HCT116 (cell line): Measurements from ENCODE around the gene OPRD1. TPM values are rescaled to one million over a fixed set of nuclear protein-coding genes. Genes with fewer than 3 reads are reported as not detected.

Experiments used
- ATAC-seq: fragments of 200-7000 bp; cut with Tn5 transposase; 2 replicates; pipeline ENCODE4 v1.9.1; 2020; ENCODE audit warnings: mild to moderate bottlenecking, moderate library complexity
- BruUV-seq: library from RNA; stranded (reverse); fragments of 400-500 nt; replicated peaks from 2 replicates; lab custom pipeline; 2021; lab: Mats Ljungman, UMichigan
- CTCF ChIA-PET: fragments of 300-600 bp; sonication (Branson Sonifier 250); formaldehyde crosslinking; loops from one replicate; lab custom pipeline; 2021; ENCODE audit warnings: antibody characterized with exemption; lab: Charles Lee
- POLR2A ChIA-PET: fragments of 300-600, 350-600 bp; sonication (Branson Sonifier 250); formaldehyde crosslinking; loops from one replicate; lab custom pipeline; 2021; ENCODE audit warnings: antibody characterized with exemption; lab: Charles Lee
- RAD21 ChIA-PET, 2 experiments: fragments of 300-600 bp; sonication (Branson Sonifier 250); formaldehyde crosslinking; loops; one replicate each; lab custom pipeline; 2023; ENCODE audit warnings: low total read pairs in 2 of 2; ENCODE audit not compliant: uncharacterized antibody in 2 of 2, unreplicated experiment in 2 of 2, low non-redundant PET in 1 of 2; lab: Charles Lee
- DNase-seq: peaks from one replicate; pipeline ENCODE4 v3.0.0-alpha.2; 2010; ENCODE audit warnings: low read depth, low spot score
- H2AFZ ChIP-seq: fragments of 200-600 bp; shearing (Covaris generic), sonication (generic); 2 replicates; pipeline ENCODE4 v1.6.1; 2017; ENCODE audit warnings: low read depth, mixed run types, mixed read lengths, antibody characterized with exemption, low read length; ENCODE audit not compliant: poor library complexity, severe bottlenecking
- H3K27ac ChIP-seq: 2 replicates; pipeline ENCODE4 v1.5.1; 2012; ENCODE audit warnings: low read depth, low read length
- H3K27me3 ChIP-seq: fragments of 200-600 bp; sonication (generic); 2 replicates; pipeline ENCODE4 v1.6.1; 2016; ENCODE audit warnings: mixed run types, low read length, mixed read lengths; ENCODE audit not compliant: insufficient read depth
- H3K36me3 ChIP-seq, 2 experiments: fragments of 200-500 bp in 1 of 2; fragments of 200-600 bp in 1 of 2; sonication (Bioruptor generic) in 1 of 2; sonication (generic) in 1 of 2; 2 replicates each; pipeline versions ENCODE4 v1.5.1 to v1.6.1; 2014 to 2016; ENCODE audit warnings: low read length in 2 of 2, inconsistent platforms in 1 of 2, mixed read lengths in 1 of 2, mixed run types in 1 of 2; ENCODE audit not compliant: insufficient read depth in 2 of 2, control insufficient read depth in 1 of 2
- H3K4me1 ChIP-seq, 2 experiments: fragments of 200-600 bp in 1 of 2; sonication (generic) in 1 of 2; 2 replicates each; pipeline versions ENCODE4 v1.5.1 to v1.6.1; 2012 to 2017; ENCODE audit warnings: low read length in 2 of 2, inconsistent platforms in 1 of 2, mild to moderate bottlenecking in 1 of 2, mixed read lengths in 1 of 2, mixed run types in 1 of 2, moderate library complexity in 1 of 2; ENCODE audit not compliant: insufficient read depth in 2 of 2, control insufficient read depth in 1 of 2
- H3K4me2 ChIP-seq: fragments of 200-600 bp; sonication (generic); 2 replicates; pipeline ENCODE4 v1.6.1; 2017; ENCODE audit warnings: mixed run types, low read length, mixed read lengths
- H3K4me3 ChIP-seq, 2 experiments: fragments of 200-600 bp in 1 of 2; sonication (generic) in 1 of 2; replicated peaks in 1 of 2; 2 replicates each; pipeline ENCODE4 v1.5.1; 2011 to 2016; ENCODE audit warnings: low read length in 2 of 2, control low read depth in 1 of 2, low read depth in 1 of 2, mild to moderate bottlenecking in 1 of 2, mixed read lengths in 1 of 2, mixed run types in 1 of 2
- H3K79me2 ChIP-seq: fragments of 200-600 bp; sonication (generic); 2 replicates; pipeline ENCODE4 v1.6.1; 2017; ENCODE audit warnings: mild to moderate bottlenecking, mixed run types, low read length, moderate library complexity, mixed read lengths; ENCODE audit not compliant: insufficient read depth
- H3K9ac ChIP-seq: fragments of 200-600 bp; sonication (generic); 2 replicates; pipeline ENCODE4 v1.6.1; 2016; ENCODE audit warnings: low read length, mixed read lengths
- H3K9me2 ChIP-seq: fragments of 200-600 bp; sonication (generic), shearing (Covaris generic); 2 replicates; pipeline ENCODE4 v1.6.1; 2017; ENCODE audit warnings: mixed run types, mild to moderate bottlenecking, moderate library complexity; ENCODE audit not compliant: insufficient read depth
- H3K9me3 ChIP-seq, 2 experiments: fragments of 200-500 bp in 1 of 2; fragments of 200-600 bp in 1 of 2; sonication (Bioruptor generic) in 1 of 2; sonication (generic) in 1 of 2; 2 replicates each; pipeline ENCODE4 v1.6.1; 2014 to 2017; ENCODE audit warnings: low read length in 2 of 2, mixed read lengths in 2 of 2, inconsistent platforms in 1 of 2, low read depth in 1 of 2, mild to moderate bottlenecking in 1 of 2, mixed run types in 1 of 2, moderate library complexity in 1 of 2; ENCODE audit not compliant: control insufficient read depth in 1 of 2, insufficient read depth in 1 of 2
- H4K20me1 ChIP-seq: fragments of 200-600 bp; sonication (generic), shearing (Covaris generic); 2 replicates; pipeline ENCODE4 v1.6.1; 2017; ENCODE audit warnings: mixed run types, mild to moderate bottlenecking, moderate library complexity; ENCODE audit not compliant: insufficient read depth
- CBX3 ChIP-seq: IDR thresholded peaks from 2 replicates; pipeline ENCODE4 v1.6.1; 2012; ENCODE audit warnings: low read depth
- CEBPB ChIP-seq: IDR thresholded peaks from 2 replicates; pipeline ENCODE4 v1.6.1; 2012; ENCODE audit warnings: low read depth
- ELF1 ChIP-seq: IDR thresholded peaks from 2 replicates; pipeline ENCODE4 v1.6.1; 2012; ENCODE audit warnings: low read depth, borderline replicate concordance
- EZH2 ChIP-seq: fragments of 200-600 bp; sonication (generic); IDR thresholded peaks from 2 replicates; pipeline ENCODE4 v1.6.1; 2017; ENCODE audit warnings: antibody characterized with exemption, mixed run types
- EZH2phosphoT487 ChIP-seq: fragments of 200-600 bp; IDR thresholded peaks from 2 replicates; pipeline ENCODE4 v1.6.1; 2018; ENCODE audit warnings: antibody characterized with exemption, borderline replicate concordance
- FOSL1 ChIP-seq: IDR thresholded peaks from 2 replicates; pipeline ENCODE4 v1.6.1; 2012; ENCODE audit warnings: low read depth
- POLR2A ChIP-seq: IDR thresholded peaks from 2 replicates; pipeline ENCODE4 v1.7.0; 2011; ENCODE audit warnings: borderline replicate concordance; ENCODE audit not compliant: insufficient read depth, insufficient read length; ENCODE audit errors: extremely low read depth
- SIN3A ChIP-seq: IDR thresholded peaks from 2 replicates; pipeline ENCODE4 v1.6.1; 2012; ENCODE audit warnings: low read depth
- SP1 ChIP-seq: IDR thresholded peaks from 2 replicates; pipeline ENCODE4 v1.6.1; 2012; ENCODE audit warnings: low read depth
- SRF ChIP-seq: IDR thresholded peaks from 2 replicates; pipeline ENCODE4 v1.6.1; 2012; ENCODE audit warnings: low read depth
- ZFX ChIP-seq: fragments of 450-650 bp; IDR thresholded peaks from 2 replicates; pipeline ENCODE4 v1.6.1; 2017
- ZNF274 ChIP-seq: fragments of 200-500 bp; sonication (Bioruptor generic); IDR thresholded peaks from 2 replicates; pipeline ENCODE4 v1.6.1; 2014; ENCODE audit warnings: mild to moderate bottlenecking, low read depth, low read length, inconsistent platforms
- intact Hi-C: fragments of 100-400 bp; cut with micrococcal nuclease; formaldehyde crosslinking; loops from 2 replicates; pipeline ENCODE4 v1.10.0; 2022
- total RNA-seq: library from RNA; stranded (reverse); gene quantifications from one replicate; pipeline ENCODE4 v1.2.1, GENCODE V29; 2021; ENCODE audit not compliant: unreplicated experiment
- TF ChIP-seq, protein P1 (sequence below): IDR thresholded peaks from 2 replicates; pipeline ENCODE4 v1.6.1; 2012
- TF ChIP-seq, protein P2 (sequence below): IDR thresholded peaks from 2 replicates; pipeline ENCODE4 v1.6.1; 2012
- TF ChIP-seq, protein P3 (sequence below): IDR thresholded peaks from 2 replicates; pipeline ENCODE4 v1.6.1; 2012; ENCODE audit warnings: low read depth

The OPRD1 gene
- total RNA-seq, 1 experiment from 2014 or later, result not detected

DNA sequence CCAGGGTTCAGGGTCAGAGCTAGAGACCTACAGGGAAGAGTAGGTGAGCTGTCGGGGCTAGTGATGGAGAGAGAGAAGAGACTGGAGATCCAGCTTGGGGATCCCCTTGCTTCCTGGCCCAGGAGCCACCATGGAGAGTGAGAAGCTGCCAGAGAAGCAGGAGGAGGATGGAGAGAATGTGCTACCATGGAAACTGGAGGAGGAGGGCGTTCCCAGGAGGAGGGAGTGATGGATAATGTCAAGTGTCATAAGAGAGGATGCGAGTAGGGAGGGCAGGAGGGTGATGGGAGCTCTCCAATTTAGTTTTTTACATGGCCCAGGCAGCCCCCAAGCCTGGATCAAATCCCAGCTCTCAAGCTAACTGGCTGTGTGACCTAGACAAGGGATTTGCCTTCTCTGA lies 55.9 kb downstream of the OPRD1 start:
- no peak overlapping the region for H3K4me2 ChIP-seq
- ChIA-PET POLR2A (interaction anchor here (1.2 kb wide), 1 partner anchor 9 kb away, joined by 3 read pairs; no protein-coding TSS in a partner anchor), RAD21 (no interaction called here), CTCF (interaction anchor here (1.2 to 1.8 kb wide), 3 partner anchors 9 to 14 kb away, joined by 3 to 13 read pairs (median 4); no protein-coding TSS in a partner anchor)
- no peak for ATAC-seq
- H3K79me2 ChIP-seq, result no peaks in the 10 kb centered on the region
- no peak for TF ChIP-seq CEBPB
- TF ChIP-seq ZNF274, result no peak
- TF ChIP-seq, protein P1, sequence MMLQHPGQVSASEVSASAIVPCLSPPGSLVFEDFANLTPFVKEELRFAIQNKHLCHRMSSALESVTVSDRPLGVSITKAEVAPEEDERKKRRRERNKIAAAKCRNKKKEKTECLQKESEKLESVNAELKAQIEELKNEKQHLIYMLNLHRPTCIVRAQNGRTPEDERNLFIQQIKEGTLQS, result no peak
- TF ChIP-seq CBX3, result no peak
- TF ChIP-seq, protein P2, sequence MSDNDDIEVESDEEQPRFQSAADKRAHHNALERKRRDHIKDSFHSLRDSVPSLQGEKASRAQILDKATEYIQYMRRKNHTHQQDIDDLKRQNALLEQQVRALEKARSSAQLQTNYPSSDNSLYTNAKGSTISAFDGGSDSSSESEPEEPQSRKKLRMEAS, result no peak
- TF ChIP-seq ELF1, result no peak
- no peak for TF ChIP-seq POLR2A
- TF ChIP-seq, protein P3, sequence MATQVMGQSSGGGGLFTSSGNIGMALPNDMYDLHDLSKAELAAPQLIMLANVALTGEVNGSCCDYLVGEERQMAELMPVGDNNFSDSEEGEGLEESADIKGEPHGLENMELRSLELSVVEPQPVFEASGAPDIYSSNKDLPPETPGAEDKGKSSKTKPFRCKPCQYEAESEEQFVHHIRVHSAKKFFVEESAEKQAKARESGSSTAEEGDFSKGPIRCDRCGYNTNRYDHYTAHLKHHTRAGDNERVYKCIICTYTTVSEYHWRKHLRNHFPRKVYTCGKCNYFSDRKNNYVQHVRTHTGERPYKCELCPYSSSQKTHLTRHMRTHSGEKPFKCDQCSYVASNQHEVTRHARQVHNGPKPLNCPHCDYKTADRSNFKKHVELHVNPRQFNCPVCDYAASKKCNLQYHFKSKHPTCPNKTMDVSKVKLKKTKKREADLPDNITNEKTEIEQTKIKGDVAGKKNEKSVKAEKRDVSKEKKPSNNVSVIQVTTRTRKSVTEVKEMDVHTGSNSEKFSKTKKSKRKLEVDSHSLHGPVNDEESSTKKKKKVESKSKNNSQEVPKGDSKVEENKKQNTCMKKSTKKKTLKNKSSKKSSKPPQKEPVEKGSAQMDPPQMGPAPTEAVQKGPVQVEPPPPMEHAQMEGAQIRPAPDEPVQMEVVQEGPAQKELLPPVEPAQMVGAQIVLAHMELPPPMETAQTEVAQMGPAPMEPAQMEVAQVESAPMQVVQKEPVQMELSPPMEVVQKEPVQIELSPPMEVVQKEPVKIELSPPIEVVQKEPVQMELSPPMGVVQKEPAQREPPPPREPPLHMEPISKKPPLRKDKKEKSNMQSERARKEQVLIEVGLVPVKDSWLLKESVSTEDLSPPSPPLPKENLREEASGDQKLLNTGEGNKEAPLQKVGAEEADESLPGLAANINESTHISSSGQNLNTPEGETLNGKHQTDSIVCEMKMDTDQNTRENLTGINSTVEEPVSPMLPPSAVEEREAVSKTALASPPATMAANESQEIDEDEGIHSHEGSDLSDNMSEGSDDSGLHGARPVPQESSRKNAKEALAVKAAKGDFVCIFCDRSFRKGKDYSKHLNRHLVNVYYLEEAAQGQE, result no peak
- no peak for TF ChIP-seq SIN3A
- no peak for TF ChIP-seq EZH2phosphoT487
- TF ChIP-seq FOSL1, result no peak
- TF ChIP-seq SRF, result no peak
- no peak for TF ChIP-seq ZFX
- no peak for TF ChIP-seq EZH2
- no peak for TF ChIP-seq SP1
- H2AFZ ChIP-seq, result no peak overlapping the region
- H3K9ac ChIP-seq, result no peak overlapping the region
- H3K36me3 ChIP-seq, result no peaks in the 10 kb centered on the region
- no peaks in the 10 kb centered on the region for H4K20me1 ChIP-seq
- intact Hi-C loops, result no loop called here
- no TSS peak for BruUV-seq
- H3K4me1 ChIP-seq, result peaks cover 0 to 4% of the 10 kb centered on the region in 2 experiments; a peak in 1 of 4 replicates
- H3K4me3 ChIP-seq, result no peak overlapping the region
- H3K9me2 ChIP-seq, result no peaks in the 10 kb centered on the region
- DNase-seq, result no peak
- no peaks in the 10 kb centered on the region for H3K27me3 ChIP-seq
- H3K27ac ChIP-seq, result no peak overlapping the region
- no peaks in the 10 kb centered on the region for H3K9me3 ChIP-seq
